ENCODE measurements around the gene EXOC7.

- TF ChIP-seq POLR2A (IDR thresholded peaks at IDR 0.05) (no peak), EP300 (IDR thresholded peaks at IDR 0.05; ENCODE audit: low read depth) (no peak), CTCF (IDR thresholded peaks at IDR 0.05) (no peak)
These were observed 9.5 kb downstream of the EXOC7 start for GRCh38 chr17:76094046-76094445.
